MM.1S (cell line): ENCODE results near the gene STIM1.

Experiments used
- DNase-seq: peaks from one replicate; pipeline ENCODE4 v3.0.0-alpha.2; 2015
- H2AFZ ChIP-seq: fragments of 300-600 bp; sonication (generic); 2 replicates; pipeline ENCODE4 v1.6.0; 2016; ENCODE audit warnings: antibody characterized with exemption, low read length
- H3F3A ChIP-seq: fragments of 300-600 bp; sonication (generic); 2 replicates; pipeline ENCODE4 v1.6.1; 2016; ENCODE audit warnings: mild to moderate bottlenecking, antibody characterized with exemption, low read length, moderate library complexity, mixed read lengths; ENCODE audit not compliant: insufficient read depth
- H3K27ac ChIP-seq: fragments of 300-600 bp; sonication (generic); 2 replicates; pipeline ENCODE4 v1.5.1; 2016; ENCODE audit warnings: mild to moderate bottlenecking, low read length
- H3K27me3 ChIP-seq: fragments of 300-600 bp; sonication (generic); replicated peaks from 2 replicates; pipeline ENCODE4 v1.6.0; 2016; ENCODE audit warnings: low read length; ENCODE audit not compliant: insufficient read depth
- H3K36me3 ChIP-seq: fragments of 300-600 bp; sonication (generic); replicated peaks from 2 replicates; pipeline ENCODE4 v1.6.1; 2016; ENCODE audit warnings: mild to moderate bottlenecking, low read length, mixed read lengths; ENCODE audit not compliant: insufficient read depth
- H3K4me1 ChIP-seq: fragments of 300-600 bp; sonication (generic); 2 replicates; pipeline ENCODE4 v1.6.1; 2016; ENCODE audit warnings: low read length, mixed read lengths
- H3K4me2 ChIP-seq: fragments of 300-600 bp; sonication (generic); 2 replicates; pipeline ENCODE4 v1.6.0; 2016; ENCODE audit warnings: low read depth, low read length
- H3K4me3 ChIP-seq: fragments of 300-600 bp; sonication (generic); 2 replicates; pipeline ENCODE4 v1.5.1; 2016; ENCODE audit warnings: low read length, mixed read lengths
- H3K79me2 ChIP-seq: fragments of 300-600 bp; sonication (generic); 2 replicates; pipeline ENCODE4 v1.6.1; 2016; ENCODE audit warnings: mixed run types, low read length, mixed read lengths
- H3K9ac ChIP-seq: fragments of 300-600 bp; sonication (generic); 2 replicates; pipeline ENCODE4 v1.6.1; 2016; ENCODE audit warnings: low read length, mixed read lengths
- H3K9me2 ChIP-seq: fragments of 300-600 bp; sonication (generic); replicated peaks from 2 replicates; pipeline ENCODE4 v1.6.1; 2016; ENCODE audit warnings: mild to moderate bottlenecking, low read length, mixed read lengths; ENCODE audit not compliant: insufficient read depth
- H3K9me3 ChIP-seq: fragments of 300-600 bp; sonication (generic); replicated peaks from 2 replicates; pipeline ENCODE4 v1.6.1; 2016; ENCODE audit warnings: mild to moderate bottlenecking, low read length, mixed read lengths; ENCODE audit not compliant: insufficient read depth
- H4K20me1 ChIP-seq: fragments of 300-600 bp; sonication (generic); 2 replicates; pipeline ENCODE4 v1.6.1; 2016; ENCODE audit warnings: mild to moderate bottlenecking, low read length, moderate library complexity, mixed read lengths; ENCODE audit not compliant: insufficient read depth
- CTCF ChIP-seq: fragments of 300-600 bp; sonication (generic); IDR thresholded peaks from 2 replicates; pipeline ENCODE4 v1.5.1; 2016; ENCODE audit warnings: antibody characterized with exemption, low read length, mixed read lengths
- EZH2 ChIP-seq: fragments of 300-600 bp; sonication (generic); optimal IDR thresholded peaks from 2 replicates; pipeline ENCODE3; 2017; ENCODE audit warnings: low read depth, mild to moderate bottlenecking, antibody characterized with exemption, low read length, mixed read lengths
- EZH2phosphoT487 ChIP-seq: fragments of 300-600 bp; sonication (generic); IDR thresholded peaks from 2 replicates; pipeline ENCODE4 v1.6.1; 2018; ENCODE audit warnings: antibody characterized with exemption, low read length

Gene STIM1

GRCh38 chr11:4019891-4020290, 164.4 kb downstream of the STIM1 start:
- H3F3A ChIP-seq = no peaks in the 10 kb centered on the region
- H4K20me1 ChIP-seq = no peaks in the 10 kb centered on the region
- H3K4me2 ChIP-seq = no peak overlapping the region
- no peak overlapping the region for H3K27ac ChIP-seq
- H3K9me3 ChIP-seq = no peaks in the 10 kb centered on the region
- H3K9me2 ChIP-seq = no peaks in the 10 kb centered on the region
- H2AFZ ChIP-seq = no peak overlapping the region
- no peak overlapping the region for H3K4me3 ChIP-seq
- TF ChIP-seq CTCF (no peak), EZH2 (no peak), EZH2phosphoT487 (no peak)
- H3K79me2 ChIP-seq = peaks cover 58% of the 10 kb centered on the region
- H3K27me3 ChIP-seq = no peaks in the 10 kb centered on the region
- DNase-seq = no peak
- no peaks in the 10 kb centered on the region for H3K36me3 ChIP-seq
- H3K9ac ChIP-seq = no peak overlapping the region
- H3K4me1 ChIP-seq = no peaks in the 10 kb centered on the region

GRCh38 chr11:4022669-4023068, 167.2 kb downstream of the STIM1 start:
- Histone ChIP-seq H3K27me3 (no peaks in the 10 kb centered on the region), H3K4me3 (no peak overlapping the region), H3K9ac (no peak overlapping the region), H3K4me1 (no peaks in the 10 kb centered on the region), H4K20me1 (no peaks in the 10 kb centered on the region), H3K9me3 (no peaks in the 10 kb centered on the region), H3K9me2 (no peaks in the 10 kb centered on the region), H3K79me2 (peaks cover 41% of the 10 kb centered on the region), H3K4me2 (no peak overlapping the region), H3K27ac (no peak overlapping the region), H3F3A (no peaks in the 10 kb centered on the region), H2AFZ (no peak overlapping the region), H3K36me3 (no peaks in the 10 kb centered on the region)
- no peak for TF ChIP-seq EZH2phosphoT487
- TF ChIP-seq CTCF = no peak
- no peak for TF ChIP-seq EZH2
- no peak for DNase-seq

- TF ChIP-seq EZH2 (no peak), CTCF (no peak), EZH2phosphoT487 (no peak)
- H4K20me1 ChIP-seq = no peaks in the 10 kb centered on the region
- H3K27me3 ChIP-seq = no peaks in the 10 kb centered on the region
- no peaks in the 10 kb centered on the region for H3F3A ChIP-seq
- H3K9me3 ChIP-seq = no peaks in the 10 kb centered on the region
- no peak overlapping the region for H3K4me3 ChIP-seq
- H3K9ac ChIP-seq = no peak overlapping the region
- peaks cover 27% of the 10 kb centered on the region for H3K79me2 ChIP-seq
- H3K36me3 ChIP-seq = no peaks in the 10 kb centered on the region
- no peaks in the 10 kb centered on the region for H3K9me2 ChIP-seq
- H2AFZ ChIP-seq = no peak overlapping the region
- no peak overlapping the region for H3K4me2 ChIP-seq
- no peak for DNase-seq
- no peak overlapping the region for H3K27ac ChIP-seq
- no peaks in the 10 kb centered on the region for H3K4me1 ChIP-seq
These were observed 169.9 kb downstream of the STIM1 start for GRCh38 chr11:4025248-4025966.
